GM23338 (cell line): ENCODE data around the gene DNMT1.

Experiments
- CREB1 ChIP-seq: fragments of 250-450 bp; sonication (Bioruptor Pico); IDR thresholded peaks from 2 replicates; pipeline ENCODE4 v1.5.0; 2020; ENCODE audit warnings: low read depth, mild to moderate bottlenecking, moderate library complexity
- EZH2 ChIP-seq: fragments of 200-600 bp; sonication (generic); IDR thresholded peaks from one replicate; pipeline ENCODE4 v1.8.0; 2017; ENCODE audit warnings: antibody characterized with exemption, mild to moderate bottlenecking, low read depth; ENCODE audit not compliant: unreplicated experiment
- EZH2phosphoT487 ChIP-seq: fragments of 200-600 bp; sonication (generic); IDR thresholded peaks from one replicate; pipeline ENCODE4 v1.8.1; 2018; ENCODE audit warnings: antibody characterized with exemption; ENCODE audit not compliant: unreplicated experiment
- JUNB ChIP-seq: IDR thresholded peaks from one replicate; pipeline ENCODE4 v1.6.1; 2016; ENCODE audit warnings: antibody characterized with exemption; ENCODE audit not compliant: unreplicated experiment
- POLR2AphosphoS5 ChIP-seq: IDR thresholded peaks from 2 replicates; pipeline ENCODE4 v1.6.1; 2016; ENCODE audit warnings: antibody characterized with exemption, low read depth
- ZNF114 ChIP-seq: fragments of 250-450 bp; sonication (Bioruptor Pico); IDR thresholded peaks from 2 replicates; pipeline ENCODE4 v1.5.0; 2020; ENCODE audit warnings: mild to moderate bottlenecking, moderate library complexity
- TF ChIP-seq, protein P1 (sequence below), 2 experiments: fragments of 200-600 bp in 1 of 2; sonication (generic) in 1 of 2; conservative IDR thresholded peaks; 2 replicates each; pipeline versions ENCODE4 v1.5.1 to v1.6.1; 2016 to 2017; ENCODE audit warnings: antibody characterized with exemption in 2 of 2, low read depth in 2 of 2, mild to moderate bottlenecking in 2 of 2, moderate library complexity in 1 of 2
- TF ChIP-seq, protein P2 (sequence below): IDR thresholded peaks from one replicate; pipeline ENCODE4 v1.6.1; 2018; ENCODE audit warnings: antibody characterized with exemption; ENCODE audit not compliant: unreplicated experiment

DNA sequence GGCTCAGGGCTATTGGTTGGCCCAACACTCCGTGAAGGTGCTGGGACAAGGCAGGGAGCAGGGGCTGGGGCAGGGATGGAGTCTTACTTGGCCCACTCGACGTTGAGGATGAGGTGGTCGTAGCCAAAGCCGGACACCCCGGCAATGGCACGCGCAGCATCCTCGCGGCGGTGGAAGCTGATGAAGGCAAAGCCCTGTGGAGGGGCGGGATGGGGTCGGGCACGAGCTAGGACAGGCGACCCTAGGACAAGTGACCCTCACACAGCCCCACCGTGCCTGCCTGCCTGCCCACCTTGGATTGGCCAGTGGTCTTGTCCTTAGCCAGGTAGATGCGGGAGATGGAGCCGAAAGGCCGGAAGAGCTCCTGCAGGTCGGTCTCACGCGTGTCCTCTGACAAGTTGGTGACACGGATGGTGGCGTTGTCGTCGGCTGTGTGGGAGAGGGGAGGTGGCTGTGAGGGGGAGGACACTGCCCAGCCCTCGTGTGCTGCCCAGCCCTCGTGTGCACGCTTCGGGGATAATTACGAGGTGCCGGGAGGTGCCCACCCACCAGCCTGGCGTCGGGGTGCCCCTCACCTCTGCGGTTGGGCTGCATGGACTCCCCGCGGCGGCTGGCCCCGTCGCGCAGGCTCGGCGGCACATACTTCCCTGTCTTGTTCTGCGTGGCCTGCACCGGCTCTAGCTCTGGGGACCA is 79.2 kb downstream of the DNMT1 start:
- TF ChIP-seq, protein P1, sequence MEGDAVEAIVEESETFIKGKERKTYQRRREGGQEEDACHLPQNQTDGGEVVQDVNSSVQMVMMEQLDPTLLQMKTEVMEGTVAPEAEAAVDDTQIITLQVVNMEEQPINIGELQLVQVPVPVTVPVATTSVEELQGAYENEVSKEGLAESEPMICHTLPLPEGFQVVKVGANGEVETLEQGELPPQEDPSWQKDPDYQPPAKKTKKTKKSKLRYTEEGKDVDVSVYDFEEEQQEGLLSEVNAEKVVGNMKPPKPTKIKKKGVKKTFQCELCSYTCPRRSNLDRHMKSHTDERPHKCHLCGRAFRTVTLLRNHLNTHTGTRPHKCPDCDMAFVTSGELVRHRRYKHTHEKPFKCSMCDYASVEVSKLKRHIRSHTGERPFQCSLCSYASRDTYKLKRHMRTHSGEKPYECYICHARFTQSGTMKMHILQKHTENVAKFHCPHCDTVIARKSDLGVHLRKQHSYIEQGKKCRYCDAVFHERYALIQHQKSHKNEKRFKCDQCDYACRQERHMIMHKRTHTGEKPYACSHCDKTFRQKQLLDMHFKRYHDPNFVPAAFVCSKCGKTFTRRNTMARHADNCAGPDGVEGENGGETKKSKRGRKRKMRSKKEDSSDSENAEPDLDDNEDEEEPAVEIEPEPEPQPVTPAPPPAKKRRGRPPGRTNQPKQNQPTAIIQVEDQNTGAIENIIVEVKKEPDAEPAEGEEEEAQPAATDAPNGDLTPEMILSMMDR (conservative IDR thresholded peaks at IDR 0.05; ENCODE audit: low read depth in 2 of 2): no peak
- TF ChIP-seq EZH2phosphoT487 (no peak), EZH2 (no peak), POLR2AphosphoS5 (no peak), ZNF114 (CRISPR knock-in tag) (no peak), CREB1 (CRISPR knock-in tag) (no peak), JUNB (no peak)
- TF ChIP-seq, protein P2, sequence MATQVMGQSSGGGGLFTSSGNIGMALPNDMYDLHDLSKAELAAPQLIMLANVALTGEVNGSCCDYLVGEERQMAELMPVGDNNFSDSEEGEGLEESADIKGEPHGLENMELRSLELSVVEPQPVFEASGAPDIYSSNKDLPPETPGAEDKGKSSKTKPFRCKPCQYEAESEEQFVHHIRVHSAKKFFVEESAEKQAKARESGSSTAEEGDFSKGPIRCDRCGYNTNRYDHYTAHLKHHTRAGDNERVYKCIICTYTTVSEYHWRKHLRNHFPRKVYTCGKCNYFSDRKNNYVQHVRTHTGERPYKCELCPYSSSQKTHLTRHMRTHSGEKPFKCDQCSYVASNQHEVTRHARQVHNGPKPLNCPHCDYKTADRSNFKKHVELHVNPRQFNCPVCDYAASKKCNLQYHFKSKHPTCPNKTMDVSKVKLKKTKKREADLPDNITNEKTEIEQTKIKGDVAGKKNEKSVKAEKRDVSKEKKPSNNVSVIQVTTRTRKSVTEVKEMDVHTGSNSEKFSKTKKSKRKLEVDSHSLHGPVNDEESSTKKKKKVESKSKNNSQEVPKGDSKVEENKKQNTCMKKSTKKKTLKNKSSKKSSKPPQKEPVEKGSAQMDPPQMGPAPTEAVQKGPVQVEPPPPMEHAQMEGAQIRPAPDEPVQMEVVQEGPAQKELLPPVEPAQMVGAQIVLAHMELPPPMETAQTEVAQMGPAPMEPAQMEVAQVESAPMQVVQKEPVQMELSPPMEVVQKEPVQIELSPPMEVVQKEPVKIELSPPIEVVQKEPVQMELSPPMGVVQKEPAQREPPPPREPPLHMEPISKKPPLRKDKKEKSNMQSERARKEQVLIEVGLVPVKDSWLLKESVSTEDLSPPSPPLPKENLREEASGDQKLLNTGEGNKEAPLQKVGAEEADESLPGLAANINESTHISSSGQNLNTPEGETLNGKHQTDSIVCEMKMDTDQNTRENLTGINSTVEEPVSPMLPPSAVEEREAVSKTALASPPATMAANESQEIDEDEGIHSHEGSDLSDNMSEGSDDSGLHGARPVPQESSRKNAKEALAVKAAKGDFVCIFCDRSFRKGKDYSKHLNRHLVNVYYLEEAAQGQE: no peak
